Endodermal cell (in vitro differentiated cells): ENCODE data around the gene CCDC9B. TPM values are rescaled to one million over a fixed set of nuclear protein-coding genes. Genes with fewer than 3 reads are reported as not detected.

Source experiments
- DNase-seq: peaks from one replicate; pipeline ENCODE4 v3.0.0-alpha.2; 2017
- H3K27ac ChIP-seq: 2 replicates; pipeline ENCODE4 v1.5.1; 2013; ENCODE audit warnings: mild to moderate bottlenecking, low read depth, low read length, moderate library complexity
- H3K27me3 ChIP-seq: 2 replicates; pipeline ENCODE4 v1.6.1; 2013; ENCODE audit warnings: mild to moderate bottlenecking, low read length, moderate library complexity; ENCODE audit not compliant: insufficient read depth, control insufficient read depth, poor library complexity, severe bottlenecking
- H3K36me3 ChIP-seq: 2 replicates; pipeline ENCODE4 v1.7.0; 2013; ENCODE audit warnings: mild to moderate bottlenecking, low read length, moderate library complexity; ENCODE audit not compliant: control insufficient read depth, insufficient read depth
- H3K4me1 ChIP-seq: one replicate; pipeline ENCODE4 v1.7.0; 2013; ENCODE audit warnings: low read length; ENCODE audit not compliant: control insufficient read depth, insufficient read depth
- H3K4me3 ChIP-seq: 2 replicates; pipeline ENCODE4 v1.5.1; 2013; ENCODE audit warnings: mild to moderate bottlenecking, low read length, moderate library complexity
- H3K9ac ChIP-seq: 2 replicates; pipeline ENCODE4 v1.6.1; 2013; ENCODE audit warnings: mild to moderate bottlenecking, low read length, moderate library complexity; ENCODE audit not compliant: poor library complexity, severe bottlenecking; ENCODE audit errors: extremely low read depth
- H3K9me3 ChIP-seq: 2 replicates; pipeline ENCODE4 v1.6.1; 2013; ENCODE audit warnings: mild to moderate bottlenecking, low read length, moderate library complexity; ENCODE audit not compliant: control insufficient read depth
- H3K27ac Mint-ChIP-seq: 2 replicates; pipeline ENCODE4 v1.8.0; 2020; ENCODE audit warnings: mixed read lengths
- H3K27me3 Mint-ChIP-seq: 2 replicates; pipeline ENCODE4 v1.8.0; 2021; ENCODE audit warnings: mild to moderate bottlenecking, mixed read lengths; ENCODE audit not compliant: insufficient read depth
- H3K36me3 Mint-ChIP-seq: 2 replicates; pipeline ENCODE4 v1.8.0; 2020; ENCODE audit warnings: low read depth, mixed read lengths
- H3K4me1 Mint-ChIP-seq: 2 replicates; pipeline ENCODE4 v1.8.0; 2020; ENCODE audit warnings: mixed read lengths
- H3K4me3 Mint-ChIP-seq: 2 replicates; pipeline ENCODE4 v1.8.0; 2020; ENCODE audit warnings: mild to moderate bottlenecking, moderate library complexity, mixed read lengths
- H3K9me3 Mint-ChIP-seq: 2 replicates; pipeline ENCODE4 v1.8.0; 2020; ENCODE audit warnings: mild to moderate bottlenecking, mixed read lengths
- CTCF ChIP-seq: fragments of 200-600 bp; sonication (generic); conservative IDR thresholded peaks from 2 replicates; pipeline ENCODE4 v1.5.0; 2021; ENCODE audit warnings: antibody characterized with exemption, mild to moderate bottlenecking
- WGBS, 2 experiments: methylation state at CpG; one replicate each; pipeline versions ENCODE4 v1.1.5 to v1.1.7; 2013; ENCODE audit warnings: missing lambda C conversion rate in 2 of 2, mixed read lengths in 1 of 2; ENCODE audit not compliant: insufficient coverage in 1 of 2, insufficient read length in 1 of 2; 5-methylcytosine and 5-hydroxymethylcytosine counted together
- total RNA-seq, 2 donors: library from RNA; stranded (reverse); fragmentation: NEBNext Ultra II Directional in 1 of 2; extraction: Animal tissue kit (Norgen Biotek cat#: 25700) in 1 of 2; gene quantifications; 2 replicates in 1 of 2; 3 replicates in 1 of 2; pipeline ENCODE4 v1.2.1, GENCODE V29; 2021

CCDC9B gene
- total RNA-seq, 2 donors from 2014 or later, result 0.15 to 0.42 TPM

GRCh38 chr15:40344631-40345120 lies 3.9 kb upstream of the CCDC9B start:
- peak; percentile 85 for DNase-seq
- H3K36me3 ChIP-seq, result no peaks in the 10 kb centered on the region
- H3K9ac ChIP-seq, result no peak overlapping the region
- H3K27ac ChIP-seq, result no peak overlapping the region
- H3K9me3 ChIP-seq, result no peaks in the 10 kb centered on the region
- no peak overlapping the region for H3K4me3 ChIP-seq
- H3K27me3 Mint-ChIP-seq, result no peaks in the 10 kb centered on the region
- H3K4me1 ChIP-seq, result peaks cover 3% of the 10 kb centered on the region
- H3K4me1 Mint-ChIP-seq, result peaks cover 8% of the 10 kb centered on the region
- H3K9me3 Mint-ChIP-seq, result no peaks in the 10 kb centered on the region
- no peaks in the 10 kb centered on the region for H3K27me3 ChIP-seq
- H3K4me3 Mint-ChIP-seq, result no peak overlapping the region
- no peaks in the 10 kb centered on the region for H3K36me3 Mint-ChIP-seq
- WGBS, 2 experiments, result 65 to 74% methylated on average over 9 to 15 of the region's 15 CpGs
- TF ChIP-seq CTCF, result peak; percentile 79
- H3K27ac Mint-ChIP-seq, result no peak overlapping the region

- H3K4me1 Mint-ChIP-seq, result peaks cover 8% of the 10 kb centered on the region
- no peak overlapping the region for H3K4me3 ChIP-seq
- no peak for DNase-seq
- no peak overlapping the region for H3K4me3 Mint-ChIP-seq
- 32 to 62% methylated on average over 3 to 6 of the region's 6 CpGs for WGBS, 2 experiments
- no peaks in the 10 kb centered on the region for H3K36me3 ChIP-seq
- no peak for TF ChIP-seq CTCF
- no peaks in the 10 kb centered on the region for H3K36me3 Mint-ChIP-seq
- H3K27me3 Mint-ChIP-seq, result no peaks in the 10 kb centered on the region
- H3K9ac ChIP-seq, result no peak overlapping the region
- peaks cover 3% of the 10 kb centered on the region for H3K4me1 ChIP-seq
- H3K27ac ChIP-seq, result no peak overlapping the region
- no peak overlapping the region for H3K27ac Mint-ChIP-seq
- no peaks in the 10 kb centered on the region for H3K9me3 Mint-ChIP-seq
- no peaks in the 10 kb centered on the region for H3K27me3 ChIP-seq
- H3K9me3 ChIP-seq, result no peaks in the 10 kb centered on the region
Observed at GRCh38 chr15:40344217-40344616, 3.5 kb upstream of the CCDC9B start.

- no peaks in the 10 kb centered on the region for H3K36me3 Mint-ChIP-seq
- no peak overlapping the region for H3K4me3 ChIP-seq
- no peak overlapping the region for H3K9ac ChIP-seq
- H3K27ac Mint-ChIP-seq, result no peak overlapping the region
- TF ChIP-seq CTCF, result no peak
- H3K9me3 Mint-ChIP-seq, result no peaks in the 10 kb centered on the region
- H3K36me3 ChIP-seq, result no peaks in the 10 kb centered on the region
- H3K4me3 Mint-ChIP-seq, result no peak overlapping the region
- WGBS, 2 experiments, result 83 to 85% methylated on average over 4 to 10 of the region's 10 CpGs
- no peak overlapping the region for H3K27ac ChIP-seq
- H3K4me1 ChIP-seq, result peaks cover 3% of the 10 kb centered on the region
- H3K4me1 Mint-ChIP-seq, result peaks cover 8% of the 10 kb centered on the region
- H3K27me3 ChIP-seq, result no peaks in the 10 kb centered on the region
- no peak for DNase-seq
- no peaks in the 10 kb centered on the region for H3K9me3 ChIP-seq
- peaks cover under 1% of the 10 kb centered on the region for H3K27me3 Mint-ChIP-seq
Observed at GRCh38 chr15:40343512-40343911, 2.8 kb upstream of the CCDC9B start.
